Right hindlimb (tissue), 1 donor: Measurements from ENCODE around the gene NRIP1.
A peak's percentile ranks its signal among the peaks of the same experiment; 100 is the strongest.

Source experiments
- DNase-seq: peaks from one replicate; pipeline ENCODE4 v3.0.0-alpha.2; 2018

The NRIP1 gene, protein sequence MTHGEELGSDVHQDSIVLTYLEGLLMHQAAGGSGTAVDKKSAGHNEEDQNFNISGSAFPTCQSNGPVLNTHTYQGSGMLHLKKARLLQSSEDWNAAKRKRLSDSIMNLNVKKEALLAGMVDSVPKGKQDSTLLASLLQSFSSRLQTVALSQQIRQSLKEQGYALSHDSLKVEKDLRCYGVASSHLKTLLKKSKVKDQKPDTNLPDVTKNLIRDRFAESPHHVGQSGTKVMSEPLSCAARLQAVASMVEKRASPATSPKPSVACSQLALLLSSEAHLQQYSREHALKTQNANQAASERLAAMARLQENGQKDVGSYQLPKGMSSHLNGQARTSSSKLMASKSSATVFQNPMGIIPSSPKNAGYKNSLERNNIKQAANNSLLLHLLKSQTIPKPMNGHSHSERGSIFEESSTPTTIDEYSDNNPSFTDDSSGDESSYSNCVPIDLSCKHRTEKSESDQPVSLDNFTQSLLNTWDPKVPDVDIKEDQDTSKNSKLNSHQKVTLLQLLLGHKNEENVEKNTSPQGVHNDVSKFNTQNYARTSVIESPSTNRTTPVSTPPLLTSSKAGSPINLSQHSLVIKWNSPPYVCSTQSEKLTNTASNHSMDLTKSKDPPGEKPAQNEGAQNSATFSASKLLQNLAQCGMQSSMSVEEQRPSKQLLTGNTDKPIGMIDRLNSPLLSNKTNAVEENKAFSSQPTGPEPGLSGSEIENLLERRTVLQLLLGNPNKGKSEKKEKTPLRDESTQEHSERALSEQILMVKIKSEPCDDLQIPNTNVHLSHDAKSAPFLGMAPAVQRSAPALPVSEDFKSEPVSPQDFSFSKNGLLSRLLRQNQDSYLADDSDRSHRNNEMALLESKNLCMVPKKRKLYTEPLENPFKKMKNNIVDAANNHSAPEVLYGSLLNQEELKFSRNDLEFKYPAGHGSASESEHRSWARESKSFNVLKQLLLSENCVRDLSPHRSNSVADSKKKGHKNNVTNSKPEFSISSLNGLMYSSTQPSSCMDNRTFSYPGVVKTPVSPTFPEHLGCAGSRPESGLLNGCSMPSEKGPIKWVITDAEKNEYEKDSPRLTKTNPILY (N-terminal part only)

DNA sequence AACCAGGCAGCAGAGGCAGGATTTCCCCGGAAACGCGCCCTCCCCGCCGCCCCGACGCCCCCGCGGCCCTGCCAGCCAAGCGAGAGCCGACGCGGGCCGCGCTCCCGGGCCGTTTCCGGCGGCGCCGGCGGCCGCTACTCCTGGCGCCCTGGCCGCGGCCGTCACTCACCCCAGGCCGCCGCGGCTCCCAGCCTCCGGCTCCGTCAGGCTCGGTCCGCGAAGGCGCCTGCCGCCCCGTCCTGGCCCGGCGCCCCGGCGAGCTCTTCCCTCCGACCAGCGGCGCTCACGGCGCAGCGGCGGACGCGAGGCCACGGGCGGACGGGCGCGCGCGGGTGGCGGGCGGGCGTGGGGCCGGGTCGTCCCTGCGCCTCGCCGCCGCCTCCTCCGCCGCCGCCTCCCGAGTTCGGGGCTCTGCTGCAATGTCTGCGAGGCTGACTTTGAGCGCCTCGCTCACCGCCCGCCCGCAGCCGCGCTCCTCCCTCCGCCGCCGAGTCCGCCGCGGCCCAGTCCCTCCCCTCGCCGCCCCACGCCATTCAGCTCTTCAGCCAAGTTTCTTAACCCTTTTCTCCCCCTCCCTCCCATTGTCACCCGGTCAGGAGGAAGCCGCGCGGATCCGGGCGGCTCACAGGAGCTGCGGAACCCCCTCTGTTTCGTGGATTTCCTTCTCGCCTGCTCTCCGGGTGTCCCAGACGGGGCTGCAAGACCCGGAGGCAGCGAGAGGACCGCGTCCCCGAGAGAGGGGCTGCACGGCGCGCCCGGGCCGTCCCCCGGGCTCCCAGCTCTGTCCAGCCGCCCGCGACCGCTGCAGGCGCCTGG lies at the start of gene NRIP1:
Gene NRIP1, minus strand, starts transcription at position 425 of the 816 bp plus-strand sequence. CDS start 96,808 bp downstream, outside the sequence.
- peak; percentile 95 for DNase-seq

DNA sequence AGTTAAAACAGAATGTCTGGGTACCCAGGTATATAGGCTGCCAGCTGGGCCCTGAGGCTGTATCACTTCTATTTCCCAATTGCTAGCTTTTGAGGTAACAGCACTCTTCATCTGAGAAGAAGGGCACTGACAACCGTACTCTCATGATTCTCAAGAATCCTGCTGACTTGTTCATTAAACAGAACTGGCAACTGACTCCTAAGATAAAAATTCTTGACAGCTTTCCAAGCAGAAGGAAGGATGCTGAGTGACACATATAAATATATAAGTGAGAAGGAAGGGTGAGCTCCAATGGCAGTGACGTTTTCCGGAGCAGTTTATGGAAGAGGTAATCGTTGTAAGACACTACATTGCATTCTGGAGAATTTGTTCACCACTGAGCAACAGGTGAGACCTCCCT lies 48.1 kb upstream of the NRIP1 start:
- DNase-seq = no peak

DNA sequence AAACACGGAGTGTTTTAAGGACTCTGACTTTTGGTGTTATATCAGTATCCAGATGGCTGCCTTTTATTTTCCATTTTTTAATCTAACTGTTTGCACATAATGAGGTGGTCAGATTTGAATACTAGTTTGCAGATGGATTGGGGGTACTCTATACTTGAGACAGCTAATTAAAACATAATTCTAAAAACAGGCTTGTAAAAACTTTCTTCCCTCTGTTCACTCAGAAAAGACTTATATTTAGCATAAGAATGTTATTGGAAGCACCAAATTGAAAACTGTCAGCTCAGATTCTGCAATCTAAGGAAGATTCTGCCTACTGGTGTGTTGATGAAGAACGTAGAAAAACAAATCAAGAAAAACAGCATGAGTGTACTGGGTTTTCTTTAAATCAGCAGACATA lies 44.0 kb upstream of the NRIP1 start:
- DNase-seq = no peak

DNA sequence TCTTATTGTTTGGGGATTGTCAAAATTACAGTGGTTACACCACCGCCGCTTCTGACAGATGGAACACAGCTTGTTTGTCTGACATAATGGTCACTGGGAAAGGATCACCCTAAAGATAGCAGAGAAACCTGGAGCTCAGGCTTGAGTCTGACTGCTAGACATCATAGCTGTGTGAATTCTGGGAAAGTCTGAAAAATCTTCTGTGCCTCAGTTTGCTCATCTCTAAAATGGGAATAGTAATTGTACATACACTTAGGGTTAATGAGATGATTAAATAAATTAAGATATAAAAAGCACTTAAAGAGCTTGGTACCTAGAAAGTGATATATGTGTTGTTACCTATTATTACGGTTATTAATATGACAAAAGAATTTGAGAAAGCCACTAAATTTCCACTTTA lies 39.7 kb upstream of the NRIP1 start:
- no peak for DNase-seq

DNA sequence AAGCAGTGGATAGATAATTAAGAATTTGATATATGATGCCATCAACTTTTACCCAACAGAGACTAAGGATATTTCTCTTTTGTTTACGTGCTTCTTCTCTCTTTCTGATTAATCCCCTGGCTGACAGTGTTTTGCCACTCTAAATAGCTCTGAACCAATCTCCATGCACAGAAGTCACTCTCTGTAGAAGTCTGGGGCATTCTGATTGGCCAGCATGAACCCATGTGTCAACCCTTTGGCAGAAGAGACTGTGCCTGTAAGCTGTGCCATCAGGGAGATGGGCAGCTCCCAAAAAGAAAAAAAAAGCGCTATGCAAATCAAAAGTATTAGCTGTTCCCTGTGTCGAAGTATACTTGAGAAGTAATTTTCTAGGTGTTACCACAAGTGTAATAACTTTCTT lies 34.1 kb upstream of the NRIP1 start:
- no peak for DNase-seq

DNA sequence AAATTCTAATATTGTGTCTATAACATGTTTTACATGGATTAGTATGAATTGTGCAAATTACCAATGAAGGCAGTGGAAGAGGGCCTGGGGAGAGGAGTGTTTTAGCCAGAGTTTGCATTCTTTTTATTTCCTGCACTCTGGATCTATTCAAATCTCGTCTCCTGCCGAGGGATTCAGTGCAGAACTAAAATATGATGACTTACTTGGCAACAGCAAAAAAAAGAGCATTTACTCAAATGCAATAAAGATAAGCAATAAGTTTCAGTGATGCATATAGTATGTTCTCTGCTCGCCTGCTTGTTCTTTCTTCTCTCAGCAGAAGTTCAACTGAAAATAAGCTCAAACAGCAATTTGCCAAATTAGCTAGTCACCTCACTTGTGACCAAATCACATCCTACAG lies 33.4 kb upstream of the NRIP1 start:
- DNase-seq = no peak

DNA sequence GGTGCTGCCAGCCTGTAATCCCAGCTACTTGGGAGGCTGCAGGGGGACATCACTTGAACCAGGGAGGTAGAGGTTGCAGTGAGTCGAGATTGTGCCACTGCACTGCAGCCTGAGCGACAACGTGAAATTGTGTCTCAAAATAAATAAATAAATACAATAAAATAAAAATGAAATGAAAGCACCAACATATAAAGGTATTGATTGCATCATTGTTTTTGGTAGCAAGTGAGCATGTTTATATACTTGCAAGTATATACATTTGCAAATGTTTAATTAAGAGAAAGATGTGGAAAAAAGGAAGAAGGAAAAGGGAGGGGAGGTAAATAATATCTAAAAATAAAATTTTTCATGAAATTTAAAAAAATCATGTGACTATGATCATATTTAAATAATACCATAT lies 32.8 kb upstream of the NRIP1 start:
- DNase-seq = no peak

DNA sequence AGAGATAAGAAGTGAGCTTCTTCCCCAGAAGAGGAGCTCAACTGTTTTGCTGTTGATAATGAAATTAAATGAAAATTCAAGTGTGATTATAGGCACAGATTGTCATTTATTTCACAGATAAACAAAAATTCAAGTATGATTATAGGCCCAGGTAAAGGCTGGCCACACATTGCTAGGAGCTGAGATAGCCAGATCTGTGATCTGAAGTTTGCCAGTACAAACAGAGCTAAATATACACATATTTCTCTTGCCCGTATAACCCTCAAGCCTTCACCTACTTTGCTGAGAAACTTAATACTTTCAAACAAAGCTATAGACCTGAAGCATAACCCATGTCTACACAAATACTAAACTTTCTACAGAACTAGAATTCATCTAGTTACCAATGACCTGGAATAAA lies 31.3 kb upstream of the NRIP1 start:
- no peak for DNase-seq

DNA sequence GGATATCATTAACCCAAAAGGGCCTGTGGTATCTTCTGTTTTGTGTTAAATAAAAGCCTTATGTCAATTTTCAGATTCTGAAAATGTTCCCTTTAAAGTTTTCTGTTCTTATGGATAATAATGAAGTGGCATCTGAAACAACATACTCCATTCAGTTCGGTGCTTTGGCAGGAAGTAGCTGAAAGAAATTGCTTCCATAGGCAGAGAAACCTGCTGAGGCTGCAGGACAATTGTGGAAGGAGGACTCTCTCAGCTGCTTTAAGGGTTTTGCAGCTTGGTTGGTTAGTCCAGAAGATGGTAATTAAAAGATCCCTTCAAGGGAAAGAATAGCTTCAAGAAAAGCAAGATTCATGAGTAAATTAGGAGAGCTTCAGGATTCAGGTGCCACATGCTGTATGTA lies 30.5 kb upstream of the NRIP1 start:
- no peak for DNase-seq

DNA sequence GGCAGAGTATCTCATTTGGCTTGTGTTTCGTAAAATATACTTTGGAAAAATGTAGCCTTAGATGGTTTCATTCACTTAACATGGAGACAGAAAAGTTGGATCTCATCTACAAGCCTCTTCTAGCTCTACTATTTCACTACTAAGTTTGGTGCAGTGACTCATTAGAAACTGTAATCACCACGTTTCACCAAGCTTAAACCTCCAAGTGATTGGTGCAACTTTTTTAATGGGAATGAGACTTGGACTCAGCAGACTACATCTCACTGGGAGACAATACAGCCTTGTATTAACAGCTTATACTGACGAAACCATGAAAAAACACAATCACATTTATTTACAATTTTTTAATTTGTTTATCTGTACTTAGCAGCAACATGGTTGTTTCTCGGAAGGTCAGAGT lies 29.9 kb upstream of the NRIP1 start:
- DNase-seq = no peak

DNA sequence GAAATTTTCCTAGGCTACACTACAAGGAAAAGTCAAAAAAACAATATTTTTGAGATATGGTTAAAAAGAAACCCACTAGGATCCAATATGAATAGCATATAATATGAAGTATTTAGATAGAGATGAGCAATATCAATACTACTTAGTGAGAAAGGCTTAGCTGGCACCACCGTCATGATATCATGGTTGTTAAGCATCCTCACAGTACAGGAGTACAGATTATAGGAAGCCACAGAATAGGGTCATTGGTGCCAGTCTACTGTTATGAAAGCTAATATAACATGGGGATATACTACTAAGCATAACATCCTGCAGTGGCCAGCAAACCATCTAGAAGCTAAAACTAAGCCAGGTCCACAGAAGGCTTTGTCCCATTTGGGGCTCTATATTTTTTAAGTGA lies 28.4 kb upstream of the NRIP1 start:
- no peak for DNase-seq

DNA sequence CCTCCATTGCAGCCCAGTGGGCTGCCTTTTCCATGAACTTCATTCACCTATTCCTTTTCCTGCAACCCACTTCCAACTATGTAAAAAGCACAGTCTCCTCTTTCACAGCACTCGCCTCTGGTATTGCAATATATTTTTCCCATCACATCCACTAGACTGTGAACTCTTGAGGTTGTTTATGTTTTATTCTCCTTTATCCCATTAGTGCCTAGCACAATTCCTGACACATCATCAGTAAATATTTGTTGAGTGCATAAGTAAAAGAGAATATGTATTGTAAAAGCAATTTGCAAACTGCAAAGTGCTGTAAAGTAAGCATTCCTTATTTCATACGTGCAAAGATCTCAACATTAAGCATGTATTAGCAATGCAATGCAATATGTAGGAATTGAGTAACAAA lies 27.9 kb upstream of the NRIP1 start:
- DNase-seq = no peak

DNA sequence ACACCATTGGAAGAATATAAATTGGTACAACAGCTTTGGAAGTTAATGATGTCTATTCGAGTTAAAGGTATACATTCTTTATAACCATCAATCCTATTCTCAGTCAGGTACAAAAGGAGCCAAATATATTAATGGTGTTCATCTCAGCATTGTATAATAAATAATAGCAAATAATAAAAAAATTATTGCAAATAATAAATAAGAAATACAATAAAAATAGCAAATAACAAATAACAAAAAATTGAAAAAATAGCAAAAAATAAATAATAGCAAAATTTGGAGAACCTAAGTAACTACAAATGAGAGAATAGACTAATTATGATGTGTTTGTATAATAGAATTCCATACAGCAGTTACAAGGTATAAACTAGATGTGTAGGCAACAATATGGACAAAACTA lies 25.6 kb upstream of the NRIP1 start:
- DNase-seq = no peak

DNA sequence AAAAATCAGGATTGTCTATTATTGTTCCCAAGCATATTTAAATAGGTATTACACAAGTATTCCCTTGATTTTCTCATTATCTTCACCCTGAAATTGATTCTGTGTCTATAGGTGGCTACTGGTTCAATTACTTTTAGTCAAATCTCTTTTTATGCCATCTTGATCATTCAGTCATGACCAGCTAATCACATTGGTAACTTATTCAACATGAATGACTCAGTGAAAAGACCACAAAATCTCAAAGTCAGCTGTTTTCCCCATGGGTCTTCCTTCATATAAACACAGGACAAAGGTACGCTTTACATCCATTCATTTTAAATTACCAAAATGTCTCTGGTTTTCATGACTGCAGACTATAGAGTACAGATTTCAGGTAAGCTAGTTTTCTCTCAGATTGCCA lies 23.7 kb upstream of the NRIP1 start:
- DNase-seq = no peak

DNA sequence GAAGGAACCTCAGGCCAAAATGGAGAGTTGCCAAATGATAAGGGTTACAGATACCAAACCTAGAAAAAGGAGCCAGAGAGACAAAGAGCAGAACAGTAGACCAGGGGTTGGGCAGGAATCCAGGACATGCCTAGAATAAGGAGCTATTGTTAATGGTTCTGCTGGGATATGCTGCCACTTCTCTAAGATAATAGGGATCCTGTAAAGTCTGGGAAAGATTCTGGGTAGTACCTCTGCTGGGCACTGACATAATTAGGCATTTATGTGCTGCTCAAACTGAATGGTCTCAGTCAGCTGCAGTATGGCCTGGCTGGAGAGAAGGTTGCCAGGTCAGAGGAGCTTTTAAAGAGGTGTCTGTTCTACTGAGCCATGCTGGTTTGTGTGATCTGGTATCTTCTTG lies 19.9 kb upstream of the NRIP1 start:
- no peak for DNase-seq

DNA sequence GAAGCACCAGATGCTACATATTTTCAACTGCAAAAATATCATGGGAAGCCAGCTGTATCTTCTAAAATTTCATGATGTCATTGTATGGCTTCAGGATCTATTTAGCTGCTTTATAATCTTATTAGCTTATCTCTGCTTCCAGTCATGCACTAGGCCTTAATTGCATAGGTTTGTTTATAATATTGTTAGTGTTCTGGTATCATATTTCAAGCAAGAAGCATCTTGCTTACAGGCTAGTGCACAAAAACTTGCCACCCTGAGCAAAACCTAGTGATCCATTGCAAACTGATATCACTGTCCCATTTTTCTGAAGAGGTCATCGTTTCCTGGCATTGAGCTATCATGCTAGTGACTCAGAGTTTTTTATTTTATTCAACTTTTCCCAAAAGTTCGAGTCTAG lies 15.7 kb upstream of the NRIP1 start:
- DNase-seq = no peak

DNA sequence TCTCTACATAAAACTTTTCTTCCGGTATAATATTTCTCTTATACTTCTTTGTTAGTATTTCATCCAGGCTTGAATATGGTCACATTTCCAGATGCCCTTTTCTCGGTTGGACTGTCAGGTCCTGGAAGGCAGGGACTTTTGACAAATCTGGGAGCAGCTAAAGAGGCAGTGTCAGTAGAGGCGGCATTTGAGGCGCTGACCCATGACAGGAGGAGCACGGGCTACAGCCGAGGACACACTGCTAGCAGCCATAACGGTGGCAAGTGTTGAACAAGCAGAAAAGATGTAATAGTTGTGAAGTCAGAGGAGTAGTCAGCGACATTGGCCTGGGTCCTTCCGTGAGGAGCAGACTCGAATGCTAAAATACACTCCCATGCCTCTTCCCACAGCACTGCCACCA lies 14.5 kb upstream of the NRIP1 start:
- no peak for DNase-seq

DNA sequence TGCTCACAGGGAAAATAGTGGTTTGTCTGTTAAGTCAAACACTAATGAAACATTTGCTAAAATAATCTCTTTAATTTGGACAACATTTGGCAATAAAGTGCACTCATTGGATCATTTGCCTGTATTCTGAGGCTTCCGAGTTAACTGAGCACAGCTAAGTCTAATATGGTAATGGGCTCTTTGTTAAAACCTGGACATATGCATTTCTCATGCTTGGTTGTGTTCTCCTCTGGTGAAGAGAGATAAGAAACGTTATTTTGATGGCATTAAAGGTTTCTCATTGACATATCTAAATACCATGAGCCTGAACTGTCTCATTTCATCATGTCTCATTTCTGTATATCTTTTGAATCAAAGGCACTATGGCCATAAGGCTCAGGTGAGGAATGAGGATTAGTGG lies 13.4 kb upstream of the NRIP1 start:
- no peak for DNase-seq

DNA sequence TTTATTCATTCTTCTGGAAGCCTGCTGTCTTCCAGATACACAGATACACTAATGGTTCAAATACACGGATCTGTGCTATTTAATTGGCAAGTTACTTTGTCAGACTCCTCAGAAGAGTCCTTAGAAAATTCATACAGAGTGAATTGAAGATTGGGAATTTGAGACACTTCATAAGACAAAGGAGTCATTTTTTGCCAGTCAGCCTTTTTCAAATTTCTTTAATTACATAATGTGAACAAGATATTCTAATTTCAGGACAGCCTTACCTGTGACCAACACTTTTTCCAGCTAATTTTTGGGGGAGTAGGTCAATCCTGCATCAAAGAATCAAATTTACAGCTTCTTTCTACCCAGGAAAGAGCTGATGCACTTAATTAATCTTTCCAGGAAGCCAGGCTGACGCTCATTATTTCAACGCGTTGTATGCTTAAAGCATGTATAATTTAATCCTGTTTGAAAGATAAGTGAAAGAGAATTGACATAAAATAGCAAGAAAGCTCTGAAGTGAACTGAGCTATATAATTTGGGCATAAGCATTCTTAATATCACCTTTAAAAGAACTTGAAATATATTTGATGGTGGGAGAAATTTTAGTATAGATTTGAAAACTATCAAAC lies 12.8 kb upstream of the NRIP1 start:
- DNase-seq = no peak

DNA sequence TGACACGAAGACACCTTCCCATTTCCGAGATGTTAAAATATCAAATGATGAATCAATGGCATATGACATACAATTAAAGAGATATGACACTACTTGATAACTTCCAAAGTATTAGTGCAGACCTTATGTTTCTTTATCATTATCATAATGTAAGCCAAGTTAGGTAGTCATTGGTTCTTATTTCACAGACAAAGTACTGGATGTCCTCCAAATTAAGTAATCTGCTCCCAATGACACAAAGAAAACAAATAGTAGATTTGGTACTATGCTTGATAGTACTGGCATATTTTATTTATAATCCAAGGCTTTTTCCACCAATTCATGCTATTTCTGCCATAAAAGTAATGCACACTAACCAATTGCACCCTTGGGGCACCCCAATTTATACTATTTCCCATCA lies 11.9 kb upstream of the NRIP1 start:
- no peak for DNase-seq

DNA sequence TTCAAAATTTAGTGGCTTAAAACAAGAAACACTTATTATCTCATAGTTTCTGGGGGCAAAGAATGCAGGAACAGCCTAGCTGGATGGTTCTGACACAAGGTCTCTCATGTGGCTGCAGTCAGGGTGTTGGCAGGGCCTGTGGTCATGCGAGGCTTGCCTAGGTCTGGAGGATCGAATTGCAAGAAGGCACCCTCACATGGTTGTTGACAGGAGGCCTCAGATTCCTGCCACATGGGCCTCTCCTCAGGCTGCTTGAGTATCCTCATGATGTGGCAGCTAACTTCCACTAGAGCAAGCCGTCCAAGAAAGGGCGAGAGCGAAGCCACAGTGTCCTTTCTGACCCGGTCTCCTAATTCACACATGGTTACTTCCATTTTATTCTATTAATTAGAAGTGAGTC lies 6.2 kb upstream of the NRIP1 start:
- DNase-seq = no peak

DNA sequence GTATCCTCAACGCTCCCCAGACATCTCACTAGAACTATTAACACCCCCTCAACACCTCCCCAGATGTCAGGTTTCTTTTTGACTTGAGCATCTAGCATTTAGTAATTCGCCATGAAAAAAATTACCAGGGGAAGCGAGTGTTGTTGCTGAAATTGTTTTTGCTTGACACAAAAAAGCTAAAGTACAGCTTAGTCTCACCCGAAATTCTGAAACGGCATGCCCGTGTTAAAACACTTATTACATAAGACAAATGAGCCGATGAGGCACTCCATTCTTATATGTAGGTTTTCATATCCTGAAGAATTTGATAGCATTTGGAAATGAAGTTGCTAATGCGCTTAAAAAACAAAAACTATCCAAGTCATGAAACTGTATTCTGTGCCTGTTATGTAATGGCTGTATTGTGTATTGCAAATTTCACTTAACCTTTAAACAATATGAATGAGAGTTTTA lies 1.3 kb upstream of the NRIP1 start:
- DNase-seq = no peak
